ENCODE measurements around the gene UGCG.
"Not testable (repeated sequence)": the region's sequence is repeated elsewhere in the genome, so short reads cannot be mapped to it uniquely, and the experiment has no call there.

GRCh38 chr9:111903535-111903934 is 6.9 kb downstream of the UGCG start:
- TF ChIP-seq CTCF (conservative IDR thresholded peaks at IDR 0.05); EZH2 (IDR thresholded peaks at IDR 0.05; ENCODE audit: low read depth): not testable (repeated sequence)

Data from PC-9 (cell line).